EH (cell line): ENCODE results near the gene PREX1.

Source experiments
- DNase-seq: peaks from one replicate; pipeline ENCODE4 v3.0.0-alpha.2; 2015; ENCODE audit warnings: low read depth

PREX1 gene

DNA sequence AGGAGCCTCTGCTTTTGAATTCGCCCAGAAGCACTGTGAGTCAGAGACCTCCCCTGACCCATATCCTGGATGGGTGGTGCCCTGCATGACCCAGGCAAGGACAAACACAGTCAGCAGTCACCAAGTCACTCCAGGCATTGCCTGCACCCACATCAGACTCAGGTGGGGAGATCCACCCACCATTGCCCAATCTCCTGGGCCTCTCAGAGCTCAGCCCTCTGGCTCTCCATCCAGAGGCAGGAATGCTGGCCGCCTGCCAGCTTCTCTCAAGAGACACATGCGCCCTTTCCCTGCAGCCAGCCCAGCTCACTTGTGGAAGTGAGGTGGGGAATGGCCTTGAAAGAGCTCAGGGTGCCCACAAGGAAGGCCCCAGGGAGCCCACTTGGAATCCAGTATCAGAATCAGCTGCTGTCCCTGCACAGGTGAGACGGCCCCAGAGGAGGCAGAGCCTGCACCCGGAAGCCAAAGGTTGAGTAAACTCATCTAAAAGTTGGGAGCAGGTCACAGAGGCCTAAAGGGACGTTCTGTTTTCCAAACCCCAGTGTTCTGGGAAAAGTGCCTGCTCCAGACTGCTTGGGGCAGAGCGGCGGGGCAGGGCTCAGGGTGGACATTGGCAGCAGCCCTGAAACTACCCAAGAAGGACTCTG lies 129.8 kb downstream of the PREX1 start:
- DNase-seq: peak; percentile 81

- no peak for DNase-seq
These were observed 131.1 kb downstream of the PREX1 start for GRCh38 chr20:48696671-48697070.

- DNase-seq: no peak
These were observed 132.1 kb downstream of the PREX1 start for GRCh38 chr20:48695738-48696137.

GRCh38 chr20:48695255-48695654 lies 132.5 kb downstream of the PREX1 start:
- peak; percentile 77 for DNase-seq

DNA sequence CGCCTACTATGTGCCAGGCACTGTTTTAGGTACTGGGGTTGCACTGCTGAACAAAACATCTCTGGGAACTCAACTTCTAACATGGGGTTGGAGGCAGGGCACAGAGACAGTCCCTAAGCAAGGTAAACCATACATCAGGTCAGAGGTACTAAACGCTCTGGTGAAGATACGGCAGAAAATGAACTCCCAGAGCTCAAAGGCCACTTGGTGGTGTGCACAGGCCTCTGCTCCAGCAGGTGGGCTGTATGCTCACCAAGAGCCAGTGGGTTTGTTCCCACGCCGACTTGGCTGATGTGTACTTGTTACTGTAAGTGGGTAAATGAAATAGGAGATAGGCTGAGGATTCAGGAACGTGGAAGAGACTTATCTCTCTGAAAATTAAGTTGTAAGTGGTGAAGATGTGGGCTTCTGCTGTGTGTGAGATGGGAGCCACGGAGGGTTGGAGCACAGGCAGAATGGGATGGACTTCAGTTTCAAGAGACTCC lies 133.4 kb downstream of the PREX1 start:
- DNase-seq: no peak

GRCh38 chr20:48691523-48691922 lies 136.3 kb downstream of the PREX1 start:
- DNase-seq: no peak

DNA sequence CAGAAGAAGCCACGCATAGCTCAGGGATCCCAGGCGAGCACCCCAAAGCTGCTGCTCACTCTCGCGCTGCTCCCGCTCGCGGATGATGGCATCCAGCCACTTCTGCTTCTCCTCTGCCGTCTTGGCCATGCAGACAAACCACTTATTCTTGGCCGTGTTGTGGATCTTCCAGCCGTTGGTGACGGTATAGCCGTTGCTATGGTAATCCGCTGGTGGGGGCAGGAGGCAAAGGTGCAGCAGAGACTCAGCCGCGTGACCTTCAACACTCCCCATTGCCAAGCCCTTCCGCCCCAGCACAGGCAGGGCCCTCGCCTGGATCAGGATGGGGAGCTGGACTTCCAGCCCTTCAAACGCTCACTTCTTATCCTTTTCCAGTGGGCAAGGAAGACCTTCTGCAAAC lies 136.9 kb downstream of the PREX1 start:
- DNase-seq: no peak

GRCh38 chr20:48689874-48690571 lies 137.8 kb downstream of the PREX1 start:
- DNase-seq: no peak

- DNase-seq: no peak
These were observed 138.4 kb downstream of the PREX1 start for GRCh38 chr20:48689388-48689787.

DNA sequence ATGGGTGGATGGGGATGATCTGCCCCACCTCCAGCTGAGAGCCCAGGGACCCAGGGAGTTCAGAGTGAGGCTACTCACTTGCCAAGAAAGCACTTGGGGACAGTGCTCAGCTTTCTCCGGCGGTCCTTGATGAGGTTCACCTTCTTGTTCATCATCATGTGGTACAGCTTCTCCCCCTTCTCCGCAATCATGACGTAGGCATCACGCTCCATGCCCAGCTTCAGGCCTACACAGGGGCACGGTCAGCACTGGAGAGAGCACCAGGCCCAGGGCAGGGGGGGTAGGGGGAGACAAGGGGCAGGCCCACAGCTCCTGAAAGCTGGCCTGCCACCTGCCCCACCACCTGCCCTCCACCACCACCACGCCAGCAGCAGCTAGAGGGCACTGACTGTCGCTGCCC lies 139.2 kb downstream of the PREX1 start:
- DNase-seq: no peak

DNA sequence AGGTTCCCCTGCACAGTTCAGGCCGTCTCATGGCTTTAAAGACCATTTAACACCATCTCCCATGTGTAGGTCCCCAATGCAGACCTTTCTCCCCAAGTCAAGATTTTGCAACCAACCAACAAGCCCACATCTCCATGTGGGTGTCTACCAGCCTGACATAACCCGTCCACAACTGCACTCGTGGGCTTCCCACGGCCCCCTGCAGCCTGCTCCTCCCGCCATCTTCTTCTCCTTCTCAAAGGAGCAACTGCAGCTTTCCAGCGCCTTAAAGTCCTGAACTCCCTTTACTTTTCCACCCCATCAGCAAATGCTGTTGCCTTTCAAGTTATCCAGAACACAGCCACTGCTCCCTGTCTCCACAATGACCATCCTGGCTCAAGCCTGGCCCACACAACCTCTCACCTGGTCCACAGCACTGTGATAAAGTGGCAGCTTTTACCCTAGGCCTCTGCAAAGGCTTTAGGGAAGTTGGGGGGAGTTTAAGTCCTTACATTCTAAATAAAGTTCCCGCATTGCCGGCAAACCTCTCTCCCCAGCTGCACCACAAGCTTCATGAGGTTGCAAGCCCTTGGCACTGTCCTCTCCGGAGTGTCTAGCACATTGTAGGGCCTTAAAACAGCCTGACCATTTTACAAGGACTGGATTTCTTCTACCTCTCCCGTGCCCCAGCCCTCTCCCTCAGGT lies 140.5 kb downstream of the PREX1 start:
- DNase-seq: no peak

DNA sequence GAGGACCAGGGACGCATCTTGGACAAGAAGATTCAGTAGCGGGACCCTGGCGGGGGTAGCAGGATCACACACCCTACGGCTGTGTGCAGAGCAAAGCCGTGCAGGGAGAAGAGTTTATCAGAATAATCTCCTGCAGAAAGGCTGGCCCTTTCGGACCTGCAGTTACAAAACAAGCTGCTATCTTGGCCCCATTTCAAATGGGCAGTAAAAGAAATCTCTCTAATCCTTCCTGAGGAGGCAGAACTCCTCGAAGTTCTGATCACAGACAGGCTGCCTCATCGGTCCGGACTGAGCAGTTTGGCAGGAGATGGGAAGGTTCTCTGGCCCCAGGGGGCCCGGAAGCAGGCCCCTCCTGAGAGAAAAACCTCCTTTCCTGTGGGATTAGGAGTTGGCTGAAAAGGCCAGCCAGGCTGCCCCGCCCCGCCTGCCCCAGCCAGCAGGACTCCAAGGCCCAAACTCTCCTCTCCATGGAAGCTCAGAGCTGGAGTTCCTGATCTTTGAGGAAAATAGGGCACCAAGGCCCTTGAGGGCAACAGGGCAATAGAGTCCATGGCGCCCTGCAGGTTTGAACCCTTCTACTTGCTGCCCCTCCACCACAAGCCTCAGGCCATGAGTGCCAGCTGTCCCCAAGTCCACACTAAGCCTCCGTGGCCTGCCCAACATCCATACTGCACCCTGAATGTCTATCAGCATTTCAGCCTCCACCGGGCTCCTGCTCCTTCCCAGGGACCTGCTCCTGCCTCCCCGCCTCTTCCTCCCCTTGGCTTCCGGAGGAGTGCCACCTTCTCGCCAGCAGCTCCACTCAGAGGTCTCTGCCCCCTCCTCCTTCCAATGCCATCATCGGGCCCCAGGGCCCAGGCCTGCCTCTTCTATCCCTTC lies 141.3 kb downstream of the PREX1 start:
- DNase-seq: peak; percentile 53

DNA sequence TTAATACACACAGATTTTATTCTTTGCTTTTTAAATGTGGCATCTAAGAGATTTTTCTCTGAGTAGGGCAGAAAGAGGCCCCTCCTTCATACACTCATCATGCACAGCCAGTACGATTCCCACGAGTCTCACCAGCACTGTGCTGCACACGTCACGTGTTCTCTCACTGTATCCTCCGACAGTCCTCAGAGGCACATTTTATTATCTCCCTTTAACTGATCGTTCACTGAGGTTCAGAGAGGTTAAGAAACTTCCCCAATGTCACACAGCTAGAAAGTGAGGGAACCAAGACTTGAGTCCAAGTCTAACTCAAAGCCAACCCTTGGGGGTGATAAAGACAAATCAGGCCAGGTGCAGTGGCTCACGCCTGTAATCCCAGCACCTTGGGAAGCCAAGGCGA lies 142.5 kb downstream of the PREX1 start:
- no peak for DNase-seq

- peak; percentile 57 for DNase-seq
These were observed 143.2 kb downstream of the PREX1 start for GRCh38 chr20:48684501-48685041.

DNA sequence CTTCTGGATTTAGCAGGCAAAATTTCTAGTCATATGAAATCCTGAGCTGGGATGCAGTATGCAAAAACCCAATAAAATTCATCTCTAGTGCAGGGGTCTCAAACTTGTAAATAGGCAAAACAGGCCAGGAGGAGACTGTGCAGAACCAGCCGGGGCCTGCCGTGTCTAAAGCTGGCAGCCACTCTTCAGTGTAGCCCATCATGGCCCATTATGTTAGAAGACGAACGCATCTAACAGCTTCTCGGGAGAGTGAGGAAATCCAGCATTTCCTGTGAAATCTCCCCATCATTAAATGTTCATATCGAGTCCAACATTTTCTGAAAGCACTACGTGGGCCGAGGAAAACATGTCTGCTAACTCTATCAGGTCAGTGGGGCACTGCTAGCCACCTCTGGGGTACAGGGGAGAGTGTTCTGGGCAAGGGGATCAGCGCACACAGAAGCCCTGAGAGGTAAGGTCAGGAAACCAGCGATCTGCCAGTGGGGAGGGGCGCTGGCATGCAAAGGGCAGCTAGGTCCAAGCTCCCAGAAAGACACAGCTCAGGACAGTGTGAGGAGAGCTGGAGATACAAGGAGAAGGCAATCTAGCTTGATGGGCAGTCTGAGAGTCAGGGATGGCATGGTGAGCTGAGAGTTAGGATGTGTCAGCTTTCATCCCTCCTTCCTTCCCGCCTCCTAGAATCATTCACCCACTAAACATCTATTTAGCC lies 144.2 kb downstream of the PREX1 start:
- DNase-seq: no peak

DNA sequence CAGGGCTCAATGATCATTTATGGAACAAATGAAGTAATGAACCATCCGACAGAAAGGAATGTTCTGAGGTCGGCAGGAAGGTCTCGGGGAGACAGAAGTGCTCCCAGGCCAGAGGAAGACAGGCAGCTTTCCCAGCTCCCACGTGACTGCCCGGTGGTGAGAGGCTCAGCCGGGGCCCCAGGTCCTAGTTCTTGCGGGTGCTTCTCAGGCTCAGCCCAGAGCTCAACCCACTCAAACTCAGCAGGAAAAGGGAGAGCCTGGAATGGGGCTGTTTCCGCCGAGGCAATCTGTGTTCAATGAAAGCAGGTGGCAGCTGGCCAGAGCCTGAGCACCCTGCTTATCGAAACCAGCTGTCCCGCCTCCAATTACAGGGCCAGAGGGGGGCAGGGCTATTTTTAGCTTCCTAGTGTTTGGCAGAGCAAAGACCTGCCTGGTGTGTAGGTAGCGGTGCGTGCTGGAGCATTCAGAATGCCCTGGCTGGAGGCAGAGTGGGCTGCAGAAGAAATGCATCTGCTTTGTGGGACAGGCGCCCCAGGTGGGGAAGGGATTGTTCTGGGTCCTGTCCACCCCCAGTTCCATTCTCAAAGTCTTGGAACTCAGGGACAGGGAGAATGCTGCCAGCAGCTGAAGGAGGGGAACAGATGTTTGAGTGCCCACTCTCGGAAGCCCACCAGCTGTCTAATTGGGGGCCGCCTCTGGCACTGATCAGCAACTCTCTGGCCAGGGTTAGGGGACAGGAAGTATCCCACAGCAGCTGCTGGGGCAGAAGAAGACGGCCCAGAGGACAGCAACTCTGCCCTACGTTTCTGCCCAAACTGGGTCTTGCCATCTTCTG lies 145.1 kb downstream of the PREX1 start:
- DNase-seq: peak; percentile 96

DNA sequence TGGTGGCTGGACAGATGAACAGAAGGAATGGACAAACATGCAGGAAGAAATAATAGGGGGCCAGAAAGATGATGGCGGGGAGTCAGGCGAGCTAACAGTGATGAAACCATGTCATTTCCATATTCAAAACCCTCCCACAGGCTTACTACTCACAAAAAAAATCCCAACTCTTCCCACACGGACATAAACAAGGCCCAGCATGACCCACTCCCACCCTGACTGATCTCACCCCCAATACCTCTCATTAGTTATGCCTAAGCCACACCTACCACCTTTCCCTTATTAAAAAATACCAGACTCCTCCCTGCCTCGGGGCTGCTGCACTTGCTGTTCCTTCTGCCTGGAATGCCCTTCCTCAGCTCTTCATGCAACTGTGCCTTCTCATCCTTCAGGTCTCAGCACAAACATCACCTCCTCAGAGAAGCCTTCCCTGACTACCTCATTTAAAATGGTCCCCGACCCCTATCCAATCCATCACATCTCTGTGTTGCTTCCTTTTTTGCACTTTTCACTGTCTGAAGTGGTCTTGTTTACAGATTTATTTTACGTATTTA lies 145.8 kb downstream of the PREX1 start:
- no peak for DNase-seq

- DNase-seq: no peak
These were observed 146.5 kb downstream of the PREX1 start for GRCh38 chr20:48681201-48681872.

GRCh38 chr20:48680650-48681049 lies 147.1 kb downstream of the PREX1 start:
- DNase-seq: no peak
